Measurements from ENCODE around the gene PCDHA13.
"Not testable (repeated sequence)": the region's sequence is repeated elsewhere in the genome, so short reads cannot be mapped to it uniquely, and the experiment has no call there.

GRCh38 chr5:140849831-140850634, 31.9 kb upstream of the PCDHA13 start:
- not testable (repeated sequence) for TF ChIP-seq CTCF (IDR thresholded peaks at IDR 0.05; ENCODE audit: poor library complexity, severe bottlenecking); REST (IDR thresholded peaks at IDR 0.05; ENCODE audit: borderline replicate concordance); TAF1 (IDR thresholded peaks at IDR 0.05; ENCODE audit: low read depth)
